PC-9 (cell line): Measurements from ENCODE around the gene ADARB2. TPM values are rescaled to one million over a fixed set of nuclear protein-coding genes. Genes with fewer than 3 reads are reported as not detected.

ENCODE experiments used
- BruUV-seq: library from RNA; stranded (reverse); fragments of 400-500 nt; replicated peaks from 2 replicates; lab custom pipeline; 2021; lab: Mats Ljungman, UMichigan
- CTCF ChIA-PET: fragments of 300-600 bp; sonication (Branson Sonifier 250); formaldehyde crosslinking; loops from one replicate; lab custom pipeline; 2022; ENCODE audit warnings: antibody characterized with exemption; lab: Charles Lee
- POLR2A ChIA-PET: fragments of 300-600 bp; sonication (Branson Sonifier 250); formaldehyde crosslinking; loops from one replicate; lab custom pipeline; 2022; ENCODE audit warnings: antibody characterized with exemption; ENCODE audit not compliant: unreplicated experiment; lab: Charles Lee
- DNase-seq, 2 experiments: peaks; one replicate each; pipeline versions ENCODE4 v3.0.0 to v3.0.0-alpha.2; 2015 to 2022; ENCODE audit warnings: mixed read lengths in 1 of 2
- H2AFZ ChIP-seq: fragments of 200-600 bp; sonication (generic); 2 replicates; pipeline ENCODE4 v1.8.1; 2017; ENCODE audit warnings: antibody characterized with exemption
- H3F3A ChIP-seq: fragments of 200-600 bp; sonication (generic); 2 replicates; pipeline ENCODE4 v1.8.1; 2017; ENCODE audit warnings: antibody characterized with exemption, mild to moderate bottlenecking, low read depth; ENCODE audit not compliant: insufficient read depth
- H3K27ac ChIP-seq: fragments of 200-600 bp; sonication (generic); 2 replicates; pipeline ENCODE4 v1.6.1; 2016; ENCODE audit warnings: mixed run types
- H3K27me3 ChIP-seq: fragments of 200-600 bp; sonication (generic); 2 replicates; pipeline ENCODE4 v1.6.1; 2016; ENCODE audit warnings: low read depth, mixed run types; ENCODE audit not compliant: insufficient read depth
- H3K36me3 ChIP-seq: fragments of 200-600 bp; sonication (generic); 2 replicates; pipeline ENCODE4 v1.6.1; 2016; ENCODE audit warnings: low read depth, mixed run types
- H3K4me1 ChIP-seq: fragments of 200-600 bp; sonication (generic); replicated peaks from 2 replicates; pipeline ENCODE4 v1.6.1; 2016; ENCODE audit warnings: mixed run types; ENCODE audit not compliant: insufficient read depth
- H3K4me2 ChIP-seq: fragments of 200-600 bp; sonication (generic); 2 replicates; pipeline ENCODE4 v1.6.1; 2017; ENCODE audit warnings: mixed run types
- H3K4me3 ChIP-seq: fragments of 200-600 bp; sonication (generic); 2 replicates; pipeline ENCODE4 v1.6.1; 2016; ENCODE audit warnings: mixed run types
- H3K79me2 ChIP-seq: fragments of 200-600 bp; sonication (generic); 2 replicates; pipeline ENCODE4 v1.6.1; 2017; ENCODE audit warnings: low read depth, mixed run types
- H3K9me2 ChIP-seq: fragments of 200-600 bp; sonication (generic); 2 replicates; pipeline ENCODE4 v1.8.1; 2017; ENCODE audit warnings: mild to moderate bottlenecking; ENCODE audit not compliant: insufficient read depth
- H3K9me3 ChIP-seq: fragments of 200-600 bp; sonication (generic); 2 replicates; pipeline ENCODE4 v1.8.1; 2016; ENCODE audit warnings: low read depth; ENCODE audit not compliant: insufficient read depth
- H4K20me1 ChIP-seq: fragments of 200-600 bp; sonication (generic); 2 replicates; pipeline ENCODE4 v1.8.1; 2017; ENCODE audit not compliant: insufficient read depth
- EZH2 ChIP-seq: fragments of 200-600 bp; sonication (generic); IDR thresholded peaks from 2 replicates; pipeline ENCODE4 v1.8.0; 2017; ENCODE audit warnings: antibody characterized with exemption, low read depth
- intact Hi-C: fragments of 100-400 bp; cut with micrococcal nuclease; formaldehyde crosslinking; loops from one replicate; pipeline ENCODE4 v1.10.0; 2022; ENCODE audit not compliant: unreplicated experiment
- total RNA-seq: library from RNA; stranded (reverse); gene quantifications from 2 replicates; pipeline ENCODE4 v1.2.3, GENCODE V29; 2021
- TF ChIP-seq, protein P1 (sequence below): fragments of 200-600 bp; sonication (generic); conservative IDR thresholded peaks from 2 replicates; pipeline ENCODE4 v1.6.1; 2017; ENCODE audit warnings: mixed run types, antibody characterized with exemption, mild to moderate bottlenecking, moderate library complexity

The ADARB2 gene
- total RNA-seq, 1 experiment from 2014 or later, result not detected

DNA sequence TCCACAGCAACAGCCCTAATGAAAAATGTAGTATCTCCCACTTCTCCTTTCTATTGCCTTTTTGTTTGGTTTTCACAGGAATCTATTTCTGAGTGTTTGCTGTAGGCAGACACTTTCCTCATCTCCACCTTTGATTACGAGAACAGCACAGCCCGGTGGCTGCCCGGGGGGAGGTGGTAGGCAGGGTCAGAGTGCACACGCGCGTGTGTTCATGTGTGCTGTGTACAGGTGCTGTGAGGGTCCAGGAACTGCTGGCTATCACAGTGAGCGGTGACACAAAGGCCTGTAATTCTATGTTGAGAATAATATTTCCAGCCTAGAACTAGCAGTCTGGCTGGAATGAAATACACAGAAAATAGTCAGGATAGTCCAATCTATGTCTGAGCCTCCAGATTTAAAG, 212.8 kb downstream of the ADARB2 start:
- no peak overlapping the region for H3K4me2 ChIP-seq
- no peaks in the 10 kb centered on the region for H3K9me2 ChIP-seq
- H3F3A ChIP-seq, result no peaks in the 10 kb centered on the region
- no peaks in the 10 kb centered on the region for H3K4me1 ChIP-seq
- no peaks in the 10 kb centered on the region for H4K20me1 ChIP-seq
- no peaks in the 10 kb centered on the region for H3K9me3 ChIP-seq
- ChIA-PET CTCF (no interaction called here), POLR2A (no interaction called here)
- no peak overlapping the region for H2AFZ ChIP-seq
- H3K36me3 ChIP-seq, result no peaks in the 10 kb centered on the region
- H3K79me2 ChIP-seq, result no peaks in the 10 kb centered on the region
- H3K27ac ChIP-seq, result no peak overlapping the region
- no peak for DNase-seq
- TF ChIP-seq, protein P1, sequence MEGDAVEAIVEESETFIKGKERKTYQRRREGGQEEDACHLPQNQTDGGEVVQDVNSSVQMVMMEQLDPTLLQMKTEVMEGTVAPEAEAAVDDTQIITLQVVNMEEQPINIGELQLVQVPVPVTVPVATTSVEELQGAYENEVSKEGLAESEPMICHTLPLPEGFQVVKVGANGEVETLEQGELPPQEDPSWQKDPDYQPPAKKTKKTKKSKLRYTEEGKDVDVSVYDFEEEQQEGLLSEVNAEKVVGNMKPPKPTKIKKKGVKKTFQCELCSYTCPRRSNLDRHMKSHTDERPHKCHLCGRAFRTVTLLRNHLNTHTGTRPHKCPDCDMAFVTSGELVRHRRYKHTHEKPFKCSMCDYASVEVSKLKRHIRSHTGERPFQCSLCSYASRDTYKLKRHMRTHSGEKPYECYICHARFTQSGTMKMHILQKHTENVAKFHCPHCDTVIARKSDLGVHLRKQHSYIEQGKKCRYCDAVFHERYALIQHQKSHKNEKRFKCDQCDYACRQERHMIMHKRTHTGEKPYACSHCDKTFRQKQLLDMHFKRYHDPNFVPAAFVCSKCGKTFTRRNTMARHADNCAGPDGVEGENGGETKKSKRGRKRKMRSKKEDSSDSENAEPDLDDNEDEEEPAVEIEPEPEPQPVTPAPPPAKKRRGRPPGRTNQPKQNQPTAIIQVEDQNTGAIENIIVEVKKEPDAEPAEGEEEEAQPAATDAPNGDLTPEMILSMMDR, result no peak
- no peak for TF ChIP-seq EZH2
- BruUV-seq, result no TSS peak
- intact Hi-C loops, result no loop called here
- H3K4me3 ChIP-seq, result no peak overlapping the region
- H3K27me3 ChIP-seq, result peaks cover 54% of the 10 kb centered on the region

DNA sequence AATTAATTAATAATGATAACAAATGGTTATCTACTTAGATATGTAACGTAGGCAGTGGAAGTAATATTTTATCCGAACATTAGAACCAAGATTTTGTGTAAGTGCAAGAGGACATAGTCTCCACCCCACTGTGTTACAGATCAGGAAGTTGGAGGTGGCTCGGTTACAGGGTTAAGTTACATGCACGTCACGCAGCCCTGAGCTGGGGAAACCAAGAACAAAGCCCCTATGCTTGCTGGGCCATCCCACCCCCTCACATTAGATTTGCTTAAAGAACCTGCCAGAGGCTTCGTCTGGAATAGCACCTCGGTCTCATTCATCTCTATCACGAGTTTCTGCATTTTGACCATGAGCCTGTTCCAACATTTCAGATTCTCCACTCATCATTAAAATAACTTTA, 214.1 kb downstream of the ADARB2 start:
- no TSS peak for BruUV-seq
- no peaks in the 10 kb centered on the region for H3K9me3 ChIP-seq
- POLR2A ChIA-PET, result no interaction called here
- H3K79me2 ChIP-seq, result no peaks in the 10 kb centered on the region
- no peak overlapping the region for H2AFZ ChIP-seq
- intact Hi-C loops, result no loop called here
- H4K20me1 ChIP-seq, result no peaks in the 10 kb centered on the region
- TF ChIP-seq EZH2, result no peak
- TF ChIP-seq, protein P1, result no peak
- H3K9me2 ChIP-seq, result no peaks in the 10 kb centered on the region
- H3K27ac ChIP-seq, result no peak overlapping the region
- no peaks in the 10 kb centered on the region for H3K4me1 ChIP-seq
- CTCF ChIA-PET, result no interaction called here
- no peak for DNase-seq
- H3K4me2 ChIP-seq, result no peak overlapping the region
- H3K4me3 ChIP-seq, result no peak overlapping the region
- no peaks in the 10 kb centered on the region for H3K36me3 ChIP-seq
- H3K27me3 ChIP-seq, result peaks cover 56% of the 10 kb centered on the region
- H3F3A ChIP-seq, result no peaks in the 10 kb centered on the region

GRCh38 chr10:1522237-1522636, 215.1 kb downstream of the ADARB2 start:
- Histone ChIP-seq H4K20me1 (no peaks in the 10 kb centered on the region), H2AFZ (no peak overlapping the region), H3K27ac (no peak overlapping the region), H3K79me2 (no peaks in the 10 kb centered on the region), H3F3A (no peaks in the 10 kb centered on the region), H3K4me2 (no peak overlapping the region), H3K4me1 (no peaks in the 10 kb centered on the region), H3K36me3 (no peaks in the 10 kb centered on the region), H3K4me3 (no peak overlapping the region), H3K9me2 (no peaks in the 10 kb centered on the region), H3K9me3 (no peaks in the 10 kb centered on the region), H3K27me3 (peaks cover 59% of the 10 kb centered on the region)
- ChIA-PET POLR2A (interaction anchor here (1.1 kb wide), 1 partner anchor 750 kb away, joined by 13 read pairs; no protein-coding TSS in a partner anchor), CTCF (no interaction called here)
- intact Hi-C loops, result no loop called here
- DNase-seq, result no peak
- BruUV-seq, result no TSS peak
- TF ChIP-seq, protein P1, result no peak
- no peak for TF ChIP-seq EZH2
